Sigmoid colon (tissue), 7 donors: ENCODE results near the gene SLC35A2. TPM values are rescaled to one million over a fixed set of nuclear protein-coding genes. Genes with fewer than 3 reads are reported as not detected.

Experiments used
- DNase-seq: peaks from one replicate; pipeline ENCODE4 v3.0.0-alpha.2; 2019
- H3K27ac ChIP-seq, 4 donors: fragments of 200-600 bp; sonication (generic); one replicate each; pipeline ENCODE4 v1.5.1; 2016 to 2019; ENCODE audit warnings: mild to moderate bottlenecking in 1 of 4
- H3K27me3 ChIP-seq, 3 donors: fragments of 200-600 bp; sonication (generic); one replicate each; pipeline ENCODE4 v1.5.1; 2019; ENCODE audit warnings: mild to moderate bottlenecking in 1 of 3
- H3K36me3 ChIP-seq, 4 donors: fragments of 200-600 bp; sonication (generic); one replicate each; pipeline ENCODE4 v1.5.1; 2016 to 2019
- H3K4me1 ChIP-seq, 4 donors: fragments of 200-600 bp; sonication (generic); one replicate each; pipeline ENCODE4 v1.5.1; 2017 to 2019
- H3K4me3 ChIP-seq, 4 donors: fragments of 200-600 bp; sonication (generic); one replicate each; pipeline ENCODE4 v1.5.1; 2017 to 2019; ENCODE audit warnings: mild to moderate bottlenecking in 2 of 4, moderate library complexity in 1 of 4
- H3K9me3 ChIP-seq, 4 donors: fragments of 200-600 bp in 3 of 4; sonication (generic) in 3 of 4; one replicate each; pipeline versions ENCODE4 v1.5.1 to v1.6.1; 2013 to 2019
- CTCF ChIP-seq, 4 experiments: fragments of 450-650 bp in 3 of 4; fragments of 200-600 bp in 1 of 4; IDR thresholded peaks; one replicate each; pipeline ENCODE4 v1.5.1; 2016 to 2019; ENCODE audit warnings: antibody characterized with exemption in 4 of 4, mild to moderate bottlenecking in 3 of 4, moderate library complexity in 2 of 4
- EP300 ChIP-seq, 4 donors: sonication (generic); formaldehyde crosslinking; IDR thresholded peaks; one replicate each; pipeline ENCODE4 v1.6.1; 2017; ENCODE audit warnings: antibody characterized with exemption in 4 of 4
- POLR2A ChIP-seq, 2 donors: fragments of 450-650 bp; IDR thresholded peaks; one replicate each; pipeline ENCODE4 v1.6.1; 2016; ENCODE audit warnings: antibody characterized with exemption in 2 of 2, mild to moderate bottlenecking in 2 of 2, moderate library complexity in 2 of 2
- POLR2AphosphoS5 ChIP-seq, 4 donors: sonication (generic); formaldehyde crosslinking; IDR thresholded peaks; one replicate each; pipeline ENCODE4 v1.6.1; 2017; ENCODE audit warnings: antibody characterized with exemption in 4 of 4
- WGBS, 2 donors: extraction: QIAGEN DNeasy Blood & Tissue Kit; methylation state at CpG; one replicate each; pipeline ENCODE4 v1.1.7; 2013; 5-methylcytosine and 5-hydroxymethylcytosine counted together
- intact Hi-C: fragments of 100-400 bp; cut with DNase I; formaldehyde crosslinking; loops from one replicate; pipeline ENCODE4 v1.15.1; 2023
- polyA plus RNA-seq, 3 donors: library from polyadenylated mRNA; stranded (reverse); fragments of 200-250 nt; gene quantifications; one replicate each; pipeline ENCODE4 v1.2.3, GENCODE V29; 2013
- total RNA-seq, 4 donors: library from RNA; depleted of rRNA; stranded (reverse); fragments of >200 nt; gene quantifications; one replicate each; pipeline ENCODE4 v1.1.0, GENCODE V29; 2016
- donor health status: healthy with polysubstance abuse.
- donor health status: Bipolar disorder and iron deficiency.
- donor health status: healthy.

Gene SLC35A2
- total and polyA plus RNA-seq, 7 donors = 5.6 to 43.9 (median 6.4) TPM

GRCh38 chrX:48894891-48895290, 16.6 kb downstream of the SLC35A2 start:
- no peak overlapping the region for H3K4me3 ChIP-seq
- no peaks in the 10 kb centered on the region for H3K9me3 ChIP-seq
- intact Hi-C loops = loop anchor here (5.0 to 10.0 kb wide), 2 partner anchors 62 to 220 kb away; partner anchors contain the start of gene OTUD5
- no peak for DNase-seq
- peaks cover 0 to 28% (median 23%) of the 10 kb centered on the region in 4 donors for H3K4me1 ChIP-seq
- H3K27me3 ChIP-seq = no peaks in the 10 kb centered on the region
- TF ChIP-seq EP300 (IDR thresholded peaks at IDR 0.05) = no peak
- TF ChIP-seq POLR2AphosphoS5 (IDR thresholded peaks at IDR 0.05) = no peak
- TF ChIP-seq CTCF (IDR thresholded peaks at IDR 0.05) = no peak
- 89 to 96% methylated on average over 6 of the region's 6 CpGs for WGBS, 2 donors
- H3K36me3 ChIP-seq = peaks cover 0 to 14% (median 0%) of the 10 kb centered on the region in 4 donors
- no peak overlapping the region for H3K27ac ChIP-seq

- intact Hi-C loops = loop anchor here (5.0 to 10.0 kb wide), 2 partner anchors 64 to 219 kb away; partner anchors contain the start of gene OTUD5
- no peak for DNase-seq
- Histone ChIP-seq H3K9me3 (no peaks in the 10 kb centered on the region), H3K4me1 (peaks cover 0 to 24% (median 16%) of the 10 kb centered on the region in 4 donors), H3K4me3 (no peak overlapping the region), H3K27ac (no peak overlapping the region), H3K36me3 (peaks cover 0 to 11% (median 0%) of the 10 kb centered on the region in 4 donors), H3K27me3 (no peaks in the 10 kb centered on the region)
- TF ChIP-seq POLR2AphosphoS5 (IDR thresholded peaks at IDR 0.05) = no peak
- no peak for TF ChIP-seq CTCF (IDR thresholded peaks at IDR 0.05)
- no peak for TF ChIP-seq EP300 (IDR thresholded peaks at IDR 0.05)
- no peak for TF ChIP-seq POLR2A (IDR thresholded peaks at IDR 0.05)
- 89 to 96% methylated on average over 16 of the region's 16 CpGs for WGBS, 2 donors
These were observed 17.7 kb downstream of the SLC35A2 start for GRCh38 chrX:48893556-48894348.

GRCh38 chrX:48892896-48893295, 18.6 kb downstream of the SLC35A2 start:
- Histone ChIP-seq H3K36me3 (peaks cover 0 to 11% (median 0%) of the 10 kb centered on the region in 4 donors), H3K4me3 (no peak overlapping the region), H3K4me1 (peaks cover 0 to 24% (median 13%) of the 10 kb centered on the region in 4 donors), H3K27me3 (no peaks in the 10 kb centered on the region), H3K9me3 (no peaks in the 10 kb centered on the region), H3K27ac (no peak overlapping the region)
- DNase-seq = no peak
- 88 to 96% methylated on average over 4 of the region's 4 CpGs for WGBS, 2 donors
- intact Hi-C loops = loop anchor here (5.0 to 10.0 kb wide), 2 partner anchors 64 to 218 kb away; partner anchors contain the start of gene OTUD5
- TF ChIP-seq POLR2A (IDR thresholded peaks at IDR 0.05) (no peak), EP300 (IDR thresholded peaks at IDR 0.05) (no peak)

GRCh38 chrX:48891402-48892288, 19.8 kb downstream of the SLC35A2 start:
- WGBS, 2 donors = 1% methylated on average over 68 of the region's 68 CpGs
- peak overlapping the region; percentile 63 to 67 (median 64) for H3K4me3 ChIP-seq
- intact Hi-C loops = loop anchor here (2.0 to 10.0 kb wide), 3 partner anchors 66 to 217 kb away; partner anchors contain the start of genes HDAC6 and OTUD5
- no peak for TF ChIP-seq POLR2A (IDR thresholded peaks at IDR 0.05)
- no peak for TF ChIP-seq EP300 (IDR thresholded peaks at IDR 0.05)
- TF ChIP-seq CTCF (IDR thresholded peaks at IDR 0.05) = peak; percentile 15 to 45 (median 30)
- peak; percentile 7 to 83 (median 58) for TF ChIP-seq POLR2AphosphoS5 (IDR thresholded peaks at IDR 0.05)
- peaks cover 0 to 11% (median 0%) of the 10 kb centered on the region in 4 donors for H3K36me3 ChIP-seq
- H3K27me3 ChIP-seq = no peaks in the 10 kb centered on the region
- H3K4me1 ChIP-seq = peaks cover 0 to 19% (median 11%) of the 10 kb centered on the region in 4 donors
- peak; percentile 96 for DNase-seq
- H3K9me3 ChIP-seq = no peaks in the 10 kb centered on the region
- peak overlapping the region; percentile 80 to 85 (median 83) for H3K27ac ChIP-seq
